Esophagus muscularis mucosa (tissue), 4 donors: ENCODE data around the gene ELMO2. TPM values are rescaled to one million over a fixed set of nuclear protein-coding genes. Genes with fewer than 3 reads are reported as not detected.

Experiments
- DNase-seq: peaks from one replicate; pipeline ENCODE4 v3.0.0-alpha.2; 2017; ENCODE audit errors: extremely low spot score
- H3K27ac ChIP-seq, 4 donors: fragments of 200-600 bp; sonication (generic); replicated peaks in 1 of 4; 1 replicate in 3 of 4; 2 replicates in 1 of 4; pipeline ENCODE4 v1.5.1; 2016 to 2019; ENCODE audit warnings: mild to moderate bottlenecking in 1 of 4
- H3K27me3 ChIP-seq, 4 donors: fragments of 200-600 bp; sonication (generic); one replicate each; pipeline versions ENCODE4 v1.5.1 to v1.6.0; 2016 to 2019
- H3K36me3 ChIP-seq, 4 donors: fragments of 200-600 bp; sonication (generic); one replicate each; pipeline ENCODE4 v1.5.1; 2016 to 2019
- H3K4me1 ChIP-seq, 4 donors: fragments of 200-600 bp; sonication (generic); one replicate each; pipeline ENCODE4 v1.5.1; 2016 to 2019
- H3K4me3 ChIP-seq, 4 donors: fragments of 200-600 bp; sonication (generic); 1 replicate in 2 of 4; 2 replicates in 2 of 4; pipeline ENCODE4 v1.5.1; 2016 to 2019; ENCODE audit warnings: mild to moderate bottlenecking in 4 of 4, moderate library complexity in 1 of 4
- H3K9me3 ChIP-seq, 4 donors: fragments of 200-600 bp; sonication (generic); 1 replicate in 3 of 4; 2 replicates in 1 of 4; pipeline ENCODE4 v1.5.1; 2016 to 2019
- EP300 ChIP-seq: sonication (generic); formaldehyde crosslinking; IDR thresholded peaks from one replicate; pipeline ENCODE4 v1.6.1; 2017; ENCODE audit warnings: antibody characterized with exemption
- POLR2A ChIP-seq: fragments of 450-650 bp; IDR thresholded peaks from one replicate; pipeline ENCODE4 v1.6.1; 2017; ENCODE audit warnings: antibody characterized with exemption, moderate library complexity, mild to moderate bottlenecking, low read depth
- POLR2AphosphoS5 ChIP-seq, 2 donors: sonication (generic); formaldehyde crosslinking; IDR thresholded peaks; one replicate each; pipeline ENCODE4 v1.6.1; 2017; ENCODE audit warnings: antibody characterized with exemption in 2 of 2
- WGBS: methylation state at CpG from one replicate; pipeline ENCODE4 v1.1.5; 2018; 5-methylcytosine and 5-hydroxymethylcytosine counted together
- intact Hi-C: fragments of 100-400 bp; cut with DNase I; formaldehyde crosslinking; loops from one replicate; pipeline ENCODE4 v1.15.1; 2023
- total RNA-seq, 4 donors: library from RNA; depleted of rRNA; stranded (reverse); fragments of >200 nt; gene quantifications; one replicate each; pipeline versions ENCODE4 v1.1.0 to v1.2.1, GENCODE V29; 2016
- TF ChIP-seq, protein P1 (sequence below), 3 experiments: fragments of 200-600 bp in 2 of 3; fragments of 450-650 bp in 1 of 3; sonication (generic) in 2 of 3; IDR thresholded peaks; one replicate each; pipeline ENCODE4 v1.5.1; 2017 to 2019; ENCODE audit warnings: antibody characterized with exemption in 3 of 3, mild to moderate bottlenecking in 2 of 3, moderate library complexity in 1 of 3

Gene ELMO2
- total RNA-seq, 4 donors from 2014 or later, result 35.3 to 61.4 (median 51.8) TPM

DNA sequence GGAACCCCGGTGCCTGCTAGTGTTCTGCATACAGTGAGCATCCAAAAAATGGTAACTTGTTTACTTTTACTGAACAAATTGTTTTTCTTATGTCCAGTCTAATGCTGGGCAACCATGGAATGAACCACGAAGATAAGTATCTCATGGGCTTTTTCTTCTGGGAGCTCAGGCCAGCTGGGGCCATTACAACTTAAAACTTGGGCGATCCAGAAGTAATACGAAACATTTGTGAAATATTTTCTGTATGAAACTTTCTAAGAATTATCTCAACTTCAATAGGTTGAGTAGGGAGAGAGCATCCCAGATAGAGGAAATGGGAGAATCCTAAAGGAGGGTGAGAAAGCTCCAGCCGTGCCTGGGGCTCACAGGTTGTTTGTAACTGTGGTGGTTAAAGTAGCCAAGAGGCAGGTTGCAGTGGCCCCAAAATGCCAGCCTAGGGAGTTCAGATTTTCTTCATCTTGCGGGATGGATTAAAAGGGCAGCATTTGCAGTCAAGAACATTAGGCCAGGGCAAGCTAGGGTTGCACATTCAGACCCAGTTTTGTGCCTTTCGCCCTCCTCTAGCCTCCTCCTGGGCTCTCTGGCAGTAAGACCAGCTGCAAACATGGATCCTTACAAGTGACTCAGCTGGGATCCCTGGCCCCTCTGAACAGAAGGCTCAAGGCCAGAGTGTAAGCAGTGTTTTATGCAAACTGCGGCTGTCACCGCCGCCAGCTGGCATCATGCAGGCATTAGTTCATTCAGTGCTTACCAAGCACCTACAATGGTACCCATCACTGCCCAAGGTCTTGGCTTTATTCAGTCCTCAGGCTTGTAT, 41.5 kb downstream of the ELMO2 start:
- intact Hi-C loops, result no loop called here

DNA sequence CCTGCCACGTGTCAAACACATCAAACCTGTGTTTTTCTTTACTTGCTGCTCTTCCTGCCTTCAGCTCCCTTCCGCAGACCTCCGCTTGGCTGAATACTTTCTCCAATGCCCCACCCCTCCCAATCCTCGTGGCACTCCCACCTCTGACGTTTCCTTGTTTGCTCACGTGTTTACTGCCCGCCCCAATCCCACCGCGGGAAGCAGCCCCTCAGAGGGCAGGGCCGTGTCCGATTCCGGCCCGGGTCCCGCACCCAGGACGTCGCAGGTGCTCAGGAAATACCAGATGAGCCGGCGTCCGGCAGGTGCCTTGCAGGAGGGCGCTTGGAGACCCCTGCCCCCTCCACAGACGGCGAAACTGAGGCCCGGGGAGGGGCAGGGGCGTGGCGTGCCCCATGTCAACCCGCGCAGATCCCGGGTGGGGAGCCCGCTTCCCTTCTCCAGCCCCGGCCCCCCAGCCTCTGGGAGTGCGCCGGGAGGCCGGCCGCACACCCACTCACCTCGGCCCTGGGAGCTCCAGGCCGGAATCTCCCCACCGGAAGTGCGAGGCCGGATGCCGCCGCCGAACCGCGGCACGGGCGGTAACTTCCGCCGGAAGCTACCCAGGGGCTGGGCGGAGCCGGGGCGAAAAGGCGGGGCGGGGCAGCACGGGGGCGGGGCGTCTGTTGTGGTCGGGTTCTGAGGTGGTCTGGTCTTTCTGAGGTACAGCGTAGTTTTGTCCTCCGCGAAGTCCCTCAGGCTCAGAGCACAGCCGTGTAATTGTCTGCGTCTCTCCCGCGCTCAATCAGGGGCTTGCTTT, 42.3 kb downstream of the ELMO2 start:
- Histone ChIP-seq H3K9me3 (no peaks in the 10 kb centered on the region), H3K4me1 (peaks cover 40 to 61% (median 58%) of the 10 kb centered on the region in 4 donors), H3K4me3 (peak overlapping the region; percentile 82 to 100 (median 88)), H3K27ac (peak overlapping the region; percentile 91 to 99 (median 96)), H3K27me3 (peaks cover 0 to 4% (median 0%) of the 10 kb centered on the region in 4 donors), H3K36me3 (peaks cover 24 to 45% (median 39%) of the 10 kb centered on the region in 4 donors)
- intact Hi-C loops, result no loop called here
- WGBS, result under 1% methylated on average over 29 of the region's 64 CpGs
- peak; percentile 95 for DNase-seq
- TF ChIP-seq EP300 (no peak), POLR2A (peak; percentile 87), POLR2AphosphoS5 (IDR thresholded peaks at IDR 0.05) (peak; percentile 90 to 96)
- TF ChIP-seq, protein P1, sequence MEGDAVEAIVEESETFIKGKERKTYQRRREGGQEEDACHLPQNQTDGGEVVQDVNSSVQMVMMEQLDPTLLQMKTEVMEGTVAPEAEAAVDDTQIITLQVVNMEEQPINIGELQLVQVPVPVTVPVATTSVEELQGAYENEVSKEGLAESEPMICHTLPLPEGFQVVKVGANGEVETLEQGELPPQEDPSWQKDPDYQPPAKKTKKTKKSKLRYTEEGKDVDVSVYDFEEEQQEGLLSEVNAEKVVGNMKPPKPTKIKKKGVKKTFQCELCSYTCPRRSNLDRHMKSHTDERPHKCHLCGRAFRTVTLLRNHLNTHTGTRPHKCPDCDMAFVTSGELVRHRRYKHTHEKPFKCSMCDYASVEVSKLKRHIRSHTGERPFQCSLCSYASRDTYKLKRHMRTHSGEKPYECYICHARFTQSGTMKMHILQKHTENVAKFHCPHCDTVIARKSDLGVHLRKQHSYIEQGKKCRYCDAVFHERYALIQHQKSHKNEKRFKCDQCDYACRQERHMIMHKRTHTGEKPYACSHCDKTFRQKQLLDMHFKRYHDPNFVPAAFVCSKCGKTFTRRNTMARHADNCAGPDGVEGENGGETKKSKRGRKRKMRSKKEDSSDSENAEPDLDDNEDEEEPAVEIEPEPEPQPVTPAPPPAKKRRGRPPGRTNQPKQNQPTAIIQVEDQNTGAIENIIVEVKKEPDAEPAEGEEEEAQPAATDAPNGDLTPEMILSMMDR (IDR thresholded peaks at IDR 0.05), result no peak

More for the DNA sequence above, 41.5 kb downstream of the ELMO2 start:
- peaks cover 24 to 53% (median 46%) of the 10 kb centered on the region in 4 donors for H3K36me3 ChIP-seq
- H3K9me3 ChIP-seq, result no peaks in the 10 kb centered on the region
- 63% methylated on average over 10 of the region's 10 CpGs for WGBS
- peak overlapping the region; percentile 82 to 100 (median 88) for H3K4me3 ChIP-seq
- TF ChIP-seq EP300 (no peak), POLR2A (no peak), POLR2AphosphoS5 (IDR thresholded peaks at IDR 0.05) (no peak)
- TF ChIP-seq, protein P1 (IDR thresholded peaks at IDR 0.05), result no peak
- H3K4me1 ChIP-seq, result peaks cover 33 to 53% (median 50%) of the 10 kb centered on the region in 4 donors
- peaks cover 0 to 4% (median 0%) of the 10 kb centered on the region in 4 donors for H3K27me3 ChIP-seq
- no peak for DNase-seq
- peak overlapping the region; percentile 91 to 99 (median 96) for H3K27ac ChIP-seq

DNA sequence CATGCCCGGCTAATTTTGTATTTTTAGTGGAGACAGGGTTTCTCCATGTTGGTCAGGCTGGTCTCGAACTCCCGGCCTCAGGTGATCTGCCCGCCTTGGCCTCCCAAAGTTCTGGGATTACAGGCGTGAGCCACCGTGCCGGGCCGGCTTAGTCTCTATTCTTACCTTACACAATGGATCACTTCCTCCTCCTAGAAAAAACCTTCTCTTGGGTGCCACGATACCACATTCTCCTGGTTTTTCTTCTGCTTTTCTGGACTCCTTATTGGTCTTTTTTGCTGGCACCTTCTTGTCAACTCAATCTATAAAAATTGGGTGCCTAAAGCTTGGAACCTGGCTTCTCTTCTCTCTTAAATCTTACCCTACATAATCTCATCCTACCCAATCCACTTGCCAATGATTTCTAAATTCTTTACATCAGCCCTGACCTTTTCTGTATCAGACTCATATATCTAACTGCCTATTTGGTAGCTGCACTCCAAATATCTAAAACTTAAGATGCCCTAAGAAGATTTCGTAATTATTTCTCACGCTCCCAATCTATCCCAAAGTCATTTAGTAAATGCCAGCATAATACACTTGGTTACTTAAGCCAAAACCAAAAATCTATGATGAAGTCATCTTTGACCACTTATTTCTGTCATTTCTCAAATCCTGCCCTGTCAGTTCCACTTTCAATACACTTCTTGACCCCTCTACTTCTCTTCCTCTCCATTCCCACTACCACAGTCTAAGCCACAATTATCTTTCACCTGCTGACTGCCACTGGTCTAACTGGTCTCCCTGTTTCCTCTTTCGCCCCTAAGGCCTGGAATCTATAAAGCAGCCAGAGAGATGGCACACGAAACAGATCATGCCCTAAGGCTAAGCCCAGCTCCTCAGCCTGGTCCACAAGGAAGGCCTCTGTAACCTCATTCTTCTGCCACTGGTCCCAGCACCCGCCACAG, 43.2 kb downstream of the ELMO2 start:
- TF ChIP-seq POLR2A (no peak), POLR2AphosphoS5 (IDR thresholded peaks at IDR 0.05) (no peak), EP300 (no peak)
- TF ChIP-seq, protein P1 (IDR thresholded peaks at IDR 0.05), result no peak
- H3K27me3 ChIP-seq, result peaks cover 0 to 4% (median 0%) of the 10 kb centered on the region in 4 donors
- H3K9me3 ChIP-seq, result no peaks in the 10 kb centered on the region
- H3K36me3 ChIP-seq, result peaks cover 16 to 43% (median 31%) of the 10 kb centered on the region in 4 donors
- peak overlapping the region; percentile 82 to 100 (median 88) for H3K4me3 ChIP-seq
- DNase-seq, result no peak
- 64% methylated on average over 14 of the region's 14 CpGs for WGBS
- intact Hi-C loops, result no loop called here
- H3K4me1 ChIP-seq, result peaks cover 47 to 69% (median 62%) of the 10 kb centered on the region in 4 donors
- peak overlapping the region; percentile 91 to 99 (median 96) for H3K27ac ChIP-seq

DNA sequence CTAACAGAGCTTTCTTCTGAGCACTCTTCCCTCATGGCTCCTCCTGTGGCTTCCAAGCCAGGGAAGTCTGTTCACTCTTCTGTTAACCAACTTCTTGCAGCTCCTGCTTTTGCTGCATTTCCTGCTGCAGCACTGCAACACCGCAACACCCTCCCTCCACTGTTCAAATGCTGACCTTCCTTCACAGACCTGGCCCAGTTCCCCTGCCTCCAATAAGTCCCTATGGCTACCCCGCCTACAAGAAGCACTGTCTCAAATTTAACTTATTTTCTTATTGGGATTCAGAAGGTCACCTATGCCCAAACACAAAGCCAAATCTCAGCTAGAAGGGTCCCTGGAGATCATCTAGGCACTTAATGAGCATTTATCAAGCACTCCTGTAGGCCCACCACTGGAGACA, 44.6 kb downstream of the ELMO2 start:
- no peak for TF ChIP-seq POLR2A
- TF ChIP-seq POLR2AphosphoS5 (IDR thresholded peaks at IDR 0.05), result no peak
- intact Hi-C loops, result no loop called here
- H3K27me3 ChIP-seq, result peaks cover 0 to 4% (median 0%) of the 10 kb centered on the region in 4 donors
- no peak overlapping the region for H3K27ac ChIP-seq
- no peak for DNase-seq
- WGBS, result 91% methylated on average over 2 of the region's 2 CpGs
- no peak overlapping the region for H3K4me3 ChIP-seq
- peaks cover 58 to 81% (median 73%) of the 10 kb centered on the region in 4 donors for H3K4me1 ChIP-seq
- no peaks in the 10 kb centered on the region for H3K9me3 ChIP-seq
- H3K36me3 ChIP-seq, result peaks cover 11 to 31% (median 20%) of the 10 kb centered on the region in 4 donors
